ENCODE measurements around the gene HSP90AB1.

The HSP90AB1 gene

GRCh38 chr6:44235891-44236516, 10.9 kb upstream of the HSP90AB1 start:
- no peak for DNase-seq

DNA sequence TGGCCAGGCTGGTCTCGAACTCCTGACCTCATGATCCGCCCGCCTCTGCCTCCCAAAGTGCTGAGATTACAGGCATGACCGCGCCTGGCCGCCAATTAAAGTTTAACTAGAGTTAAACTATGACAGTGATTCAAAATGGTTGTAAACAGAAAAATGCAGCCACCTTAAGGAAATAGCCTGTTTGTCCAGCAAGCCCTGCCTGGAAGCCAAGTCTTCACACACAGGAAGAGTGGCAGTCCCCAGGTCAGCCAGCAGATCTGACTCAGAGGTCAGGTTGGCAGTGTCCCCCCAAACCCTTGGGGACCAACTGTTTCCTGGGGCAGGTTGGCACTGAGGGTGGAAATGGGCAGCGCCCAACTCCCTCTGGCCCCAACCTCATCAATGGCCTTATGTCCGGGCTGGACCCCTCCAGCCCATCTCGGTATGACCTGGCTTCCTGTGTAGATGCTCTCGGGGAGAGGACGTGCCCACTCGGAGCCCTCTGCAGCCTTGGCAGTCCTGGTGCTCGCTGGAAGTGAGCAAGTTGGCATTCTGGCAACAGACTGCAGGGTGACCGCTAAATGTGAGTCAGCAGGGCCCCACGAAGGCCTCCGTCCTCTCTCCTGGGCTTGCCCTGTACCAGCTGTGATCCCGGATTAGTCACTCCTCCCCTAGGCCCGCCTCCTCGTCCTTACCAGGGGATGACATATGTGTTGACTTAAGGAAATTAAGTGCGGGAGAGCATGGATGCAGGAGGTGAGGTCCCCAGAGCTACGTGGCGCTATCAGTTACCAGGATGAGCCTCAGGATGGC, 9.7 kb upstream of the HSP90AB1 start:
- peak; percentile 90 for DNase-seq

DNA sequence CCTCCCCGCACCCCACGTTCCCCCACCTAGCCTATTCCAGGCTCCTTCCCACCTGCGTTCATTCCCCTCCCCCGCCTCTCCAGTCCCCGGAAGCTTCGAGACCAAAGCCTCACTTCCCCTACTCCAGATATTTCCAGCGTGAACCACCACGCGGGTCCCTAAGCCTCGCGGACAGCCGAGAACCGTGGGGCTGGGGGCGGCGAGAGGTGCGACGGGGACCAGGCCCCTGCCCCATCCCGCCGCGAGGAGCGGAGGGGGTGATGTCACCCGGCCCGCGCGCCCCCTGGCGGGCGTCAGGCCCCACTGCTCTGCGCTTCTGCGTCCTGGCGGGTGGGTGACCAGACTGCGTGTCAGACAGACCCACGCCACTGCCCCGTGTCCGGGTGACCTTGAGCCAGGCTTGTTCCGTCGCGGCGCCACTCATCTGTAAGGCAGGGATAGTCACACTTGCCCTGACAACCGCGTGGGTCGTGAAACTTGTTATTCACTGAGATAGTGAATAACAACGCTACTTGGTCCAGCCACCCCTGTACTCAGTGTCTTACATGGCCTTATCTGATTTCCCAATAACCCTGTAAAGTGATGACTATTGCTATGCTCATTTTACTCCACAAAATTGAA, 9.0 kb upstream of the HSP90AB1 start:
- DNase-seq = peak; percentile 86

- DNase-seq = no peak
Measured at GRCh38 chr6:44238687-44239350, 8.1 kb upstream of the HSP90AB1 start.

DNA sequence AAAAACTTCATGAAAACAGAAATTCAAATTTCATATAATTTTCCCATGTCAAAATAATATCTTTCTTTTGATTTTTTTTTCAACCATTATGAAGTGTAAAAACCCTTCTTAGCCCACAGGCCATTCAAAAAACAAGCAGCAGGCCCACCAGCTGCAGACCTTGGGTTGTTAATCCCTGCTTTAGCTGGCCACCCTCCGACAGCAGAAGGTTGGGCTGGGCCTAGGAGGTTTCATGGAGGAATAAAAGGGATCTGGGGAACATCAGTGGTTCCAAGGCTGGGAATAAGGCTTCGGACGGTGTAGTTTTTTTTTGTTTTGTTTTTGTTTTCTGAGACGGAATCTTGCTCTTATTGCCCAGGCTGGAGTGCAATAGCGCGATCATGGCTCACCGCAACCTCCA, 3.6 kb upstream of the HSP90AB1 start:
- DNase-seq = no peak

DNA sequence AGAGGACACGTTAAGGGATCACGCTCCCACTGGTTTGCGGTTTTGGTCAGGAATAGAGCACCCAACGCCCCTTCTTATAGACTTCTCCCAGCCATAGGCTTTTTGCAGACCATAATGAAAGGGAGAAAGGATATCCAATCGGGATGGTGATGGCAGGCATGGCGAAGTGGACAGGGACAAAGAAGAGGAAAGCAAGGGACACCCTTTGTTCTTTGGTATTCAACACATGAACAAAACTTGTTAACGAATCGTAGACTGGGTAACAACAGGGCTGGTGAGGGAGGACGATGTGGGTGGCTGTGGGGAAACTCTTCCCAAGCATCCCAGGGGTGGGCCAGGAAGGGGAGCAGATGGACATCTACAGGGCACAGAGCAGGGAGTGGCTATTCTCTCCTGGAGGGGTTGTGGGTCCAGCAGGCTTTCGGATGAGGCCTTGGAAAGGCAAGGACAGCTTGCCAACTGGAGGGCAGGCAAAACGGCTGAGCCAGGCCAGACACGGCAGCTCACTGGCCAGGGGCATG, 1.4 kb upstream of the HSP90AB1 start:
- no peak for DNase-seq

- DNase-seq = peak; percentile 91
Measured at GRCh38 chr6:44245912-44246662, 814 bp upstream of the HSP90AB1 start.

DNA sequence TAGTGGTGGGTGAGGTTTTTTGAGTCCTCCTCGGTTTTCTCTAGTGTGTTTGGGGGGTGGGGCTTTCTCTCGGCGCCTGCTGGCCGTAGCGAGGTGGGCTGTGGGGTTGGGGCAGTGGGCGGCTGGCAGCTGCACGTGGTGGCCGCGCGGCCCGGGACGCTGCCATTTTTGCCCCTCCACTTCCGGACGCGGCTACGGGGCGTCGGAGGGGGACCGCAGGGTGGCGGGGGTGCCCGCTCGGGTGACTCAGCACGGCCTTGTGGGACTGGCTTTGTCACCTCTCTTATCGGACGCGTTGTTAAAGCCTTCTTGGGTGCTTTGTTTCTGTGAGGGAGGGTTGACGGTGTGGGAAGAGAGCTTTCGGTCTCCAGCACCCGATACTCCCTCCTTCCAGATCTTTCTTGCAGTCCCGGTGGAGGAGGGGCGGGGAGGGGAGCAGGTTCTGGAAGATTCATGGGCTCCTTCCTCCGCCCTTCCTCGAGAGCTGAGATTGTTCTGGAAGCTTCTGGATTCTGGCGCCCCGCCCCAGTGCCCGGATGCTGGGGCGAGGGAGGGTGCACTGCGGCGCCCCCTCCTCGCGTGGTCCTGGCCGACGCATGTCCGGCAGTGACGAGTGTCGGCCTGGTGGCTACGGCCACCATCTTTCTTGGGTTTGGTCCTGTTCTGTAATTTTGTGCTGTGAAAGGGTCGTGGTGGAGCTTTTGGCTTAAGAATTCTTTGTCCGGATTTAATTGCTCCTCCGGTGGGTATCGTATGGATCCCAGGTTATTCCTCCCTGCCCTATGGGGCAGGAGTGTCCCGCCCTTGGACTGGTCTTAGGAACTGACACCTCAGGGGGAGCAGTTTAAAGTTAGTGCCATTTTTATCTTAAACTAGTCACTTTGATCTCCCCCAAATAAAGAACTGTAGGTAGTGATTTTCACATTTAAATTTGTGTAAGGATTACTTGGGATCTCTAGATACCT, 719 bp downstream of the HSP90AB1 start:
- DNase-seq = peak; percentile 87

DNA sequence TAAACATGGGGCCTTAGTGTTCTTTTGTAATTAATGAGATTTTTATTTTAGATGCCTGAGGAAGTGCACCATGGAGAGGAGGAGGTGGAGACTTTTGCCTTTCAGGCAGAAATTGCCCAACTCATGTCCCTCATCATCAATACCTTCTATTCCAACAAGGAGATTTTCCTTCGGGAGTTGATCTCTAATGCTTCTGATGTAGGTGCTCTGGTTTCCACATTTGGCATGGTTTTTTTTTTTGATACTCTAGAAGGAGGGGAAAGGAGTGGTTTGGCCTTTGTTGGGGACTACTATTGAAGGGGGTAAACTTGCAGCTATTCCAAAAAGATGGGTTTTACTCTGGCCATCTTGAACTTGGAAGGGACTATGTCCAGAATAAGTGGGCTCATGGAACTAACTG, 1.7 kb downstream of the HSP90AB1 start:
- DNase-seq = no peak

GRCh38 chr6:44249082-44249748, 2.3 kb downstream of the HSP90AB1 start:
- no peak for DNase-seq

- no peak for DNase-seq
Measured at GRCh38 chr6:44250067-44250717, 3.3 kb downstream of the HSP90AB1 start.

DNA sequence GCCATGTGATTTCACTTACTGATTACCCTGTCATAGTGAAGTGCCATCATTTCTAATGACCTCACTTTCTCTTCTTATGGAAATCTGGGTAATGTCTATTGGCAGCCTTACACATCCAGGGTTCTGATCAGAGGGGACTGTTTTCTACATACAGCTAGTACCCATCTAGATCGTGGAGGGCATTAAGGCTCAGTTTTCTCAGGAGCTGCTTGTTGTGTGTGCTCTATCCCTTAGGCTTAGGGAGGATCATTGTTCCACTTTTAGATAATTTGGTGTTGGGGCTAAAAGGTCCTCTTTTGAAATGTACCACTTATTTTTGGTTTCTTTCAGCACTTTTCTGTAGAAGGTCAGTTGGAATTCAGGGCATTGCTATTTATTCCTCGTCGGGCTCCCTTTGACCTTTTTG, 3.8 kb downstream of the HSP90AB1 start:
- DNase-seq = no peak

DNA sequence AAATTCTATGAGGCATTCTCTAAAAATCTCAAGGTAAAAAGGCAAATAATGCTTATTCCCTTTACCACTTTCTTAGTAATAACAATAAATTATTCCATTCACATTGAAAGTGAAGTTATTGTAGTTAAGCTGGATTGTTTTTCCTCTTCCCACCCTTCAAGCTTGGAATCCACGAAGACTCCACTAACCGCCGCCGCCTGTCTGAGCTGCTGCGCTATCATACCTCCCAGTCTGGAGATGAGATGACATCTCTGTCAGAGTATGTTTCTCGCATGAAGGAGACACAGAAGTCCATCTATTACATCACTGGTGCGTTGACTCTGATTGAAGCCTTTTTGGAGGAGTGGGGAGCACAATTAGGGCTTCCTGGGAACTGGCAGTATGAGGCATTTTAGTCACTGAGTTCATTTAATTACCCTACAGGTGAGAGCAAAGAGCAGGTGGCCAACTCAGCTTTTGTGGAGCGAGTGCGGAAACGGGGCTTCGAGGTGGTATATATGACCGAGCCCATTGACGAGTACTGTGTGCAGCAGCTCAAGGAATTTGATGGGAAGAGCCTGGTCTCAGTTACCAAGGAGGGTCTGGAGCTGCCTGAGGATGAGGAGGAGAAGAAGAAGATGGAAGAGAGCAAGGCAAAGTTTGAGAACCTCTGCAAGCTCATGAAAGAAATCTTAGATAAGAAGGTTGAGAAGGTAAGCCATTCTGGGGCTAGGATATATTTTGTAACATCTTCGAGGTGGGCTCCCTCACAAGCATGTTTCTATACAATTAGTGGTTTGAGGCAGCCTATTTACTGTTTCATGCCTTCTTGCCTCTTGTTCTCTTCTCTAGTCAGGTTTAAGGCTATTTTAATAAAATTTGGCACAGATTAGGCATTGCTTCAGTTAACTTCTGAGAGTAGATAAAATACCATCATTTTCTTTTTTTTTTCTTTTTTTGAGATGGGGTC, 4.9 kb downstream of the HSP90AB1 start:
- no peak for DNase-seq

GRCh38 chr6:44253307-44254101, 6.6 kb downstream of the HSP90AB1 start:
- peak; percentile 76 for DNase-seq

DNA sequence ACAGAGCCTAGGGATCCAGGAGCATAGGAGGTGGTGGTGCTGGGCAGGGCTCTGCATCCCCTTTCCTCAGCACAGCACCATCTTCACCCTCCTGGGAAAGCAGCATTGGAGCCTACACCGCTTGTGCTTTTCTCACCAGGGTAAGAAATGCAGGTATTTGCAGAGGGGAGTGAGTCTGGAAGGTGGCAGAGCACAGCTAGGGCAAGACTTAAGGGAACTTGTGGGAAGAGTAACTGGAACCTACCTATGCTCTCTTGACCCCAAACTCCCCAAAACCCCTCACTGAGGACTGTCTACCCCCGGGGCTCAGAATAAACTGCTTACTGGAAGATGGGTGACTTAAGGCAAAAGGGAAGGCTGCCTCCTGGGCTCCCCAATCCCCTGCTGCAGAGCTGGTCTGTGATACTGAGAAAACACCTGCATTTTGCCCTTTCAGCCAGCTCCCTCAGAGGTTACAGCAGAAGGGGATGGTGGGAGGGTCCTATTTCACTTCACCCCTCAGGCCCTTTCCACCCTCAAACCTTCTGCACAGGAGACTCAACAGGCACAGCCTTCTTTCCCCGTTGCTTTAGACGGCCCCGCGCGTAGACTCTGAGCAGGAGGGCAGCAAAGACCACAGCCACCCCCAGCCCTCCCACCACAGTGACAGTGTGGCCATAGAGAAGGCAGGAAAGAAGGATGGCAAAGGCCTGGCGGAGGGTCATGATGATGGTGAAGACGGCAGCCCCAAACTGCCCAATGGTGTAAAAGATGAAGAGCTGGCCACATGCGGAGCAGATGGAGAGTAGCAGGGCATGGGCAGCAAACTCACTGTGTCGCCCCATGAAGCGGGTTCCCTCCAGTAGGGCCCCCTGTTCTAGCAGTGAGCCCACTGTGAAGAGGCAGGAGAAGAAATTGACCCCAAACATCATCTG, 7.5 kb downstream of the HSP90AB1 start:
- peak; percentile 47 for DNase-seq

DNA sequence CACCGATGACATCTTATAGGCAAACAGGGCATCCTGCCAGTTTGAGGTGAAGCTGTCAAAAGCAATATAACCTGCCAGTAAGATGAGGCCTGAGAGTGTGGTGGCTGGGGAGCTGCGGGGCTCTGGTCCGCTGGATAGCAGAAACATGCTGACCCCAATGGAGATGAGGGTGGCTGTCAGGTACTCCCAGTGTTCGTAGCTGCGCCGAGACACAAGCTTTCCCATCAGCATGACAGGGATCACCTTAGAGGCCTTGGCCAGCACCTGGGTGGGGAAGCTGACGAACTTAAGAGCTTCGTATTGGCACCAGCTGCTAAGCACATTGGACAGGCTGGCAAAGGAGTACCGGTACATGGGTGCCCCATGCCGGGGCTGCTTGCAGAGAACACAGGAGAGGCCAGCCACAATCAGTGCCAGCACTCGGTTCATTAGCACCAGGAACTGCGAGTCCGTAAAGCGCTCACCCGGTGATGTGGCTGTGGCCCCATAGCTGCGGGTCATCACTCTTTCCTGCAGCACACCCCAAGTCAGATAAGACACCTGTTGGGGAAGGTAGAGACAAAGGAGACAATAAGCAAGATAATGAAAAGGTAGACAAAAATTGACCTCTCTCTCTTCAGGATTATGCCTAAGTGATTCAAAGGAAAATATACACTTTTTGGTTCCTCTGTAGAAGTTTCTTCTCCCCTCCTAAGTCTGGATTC, 8.4 kb downstream of the HSP90AB1 start:
- DNase-seq = no peak
